Smooth muscle cell (in vitro differentiated cells): ENCODE data around the gene DNAJA3. TPM values are rescaled to one million over a fixed set of nuclear protein-coding genes. Genes with fewer than 3 reads are reported as not detected.

Experiments
- DNase-seq: peaks from one replicate; lab custom pipeline; 2025; ENCODE audit not compliant: unreplicated experiment; lab: John Stamatoyannopoulos, UW
- H2AFZ ChIP-seq: fragments of 200-600 bp; sonication (generic); 2 replicates; pipeline ENCODE4 v1.6.0; 2016; ENCODE audit warnings: antibody characterized with exemption, low read depth, mild to moderate bottlenecking
- H3F3A ChIP-seq: fragments of 200-600 bp; sonication (generic); 2 replicates; pipeline ENCODE4 v1.6.0; 2017; ENCODE audit warnings: antibody characterized with exemption, low read depth
- H3K27ac ChIP-seq: fragments of 200-600 bp; sonication (generic); 2 replicates; pipeline ENCODE4 v1.5.1; 2016; ENCODE audit warnings: low read depth, mild to moderate bottlenecking
- H3K27me3 ChIP-seq: fragments of 200-600 bp; sonication (generic); 2 replicates; pipeline ENCODE4 v1.6.1; 2016; ENCODE audit warnings: low read depth, mild to moderate bottlenecking
- H3K36me3 ChIP-seq: fragments of 200-600 bp; sonication (generic); 2 replicates; pipeline ENCODE4 v1.5.1; 2016; ENCODE audit warnings: low read depth
- H3K4me1 ChIP-seq: fragments of 200-600 bp; sonication (generic); 2 replicates; pipeline ENCODE4 v1.5.1; 2016; ENCODE audit warnings: low read depth
- H3K4me2 ChIP-seq: fragments of 200-600 bp; sonication (generic); 2 replicates; pipeline ENCODE4 v1.6.0; 2016; ENCODE audit warnings: mild to moderate bottlenecking
- H3K4me3 ChIP-seq: fragments of 200-600 bp; sonication (generic); 2 replicates; pipeline ENCODE4 v1.5.1; 2016; ENCODE audit warnings: mild to moderate bottlenecking
- H3K79me2 ChIP-seq: fragments of 200-600 bp; sonication (generic); 2 replicates; pipeline ENCODE4 v1.6.0; 2016; ENCODE audit warnings: low read depth, mild to moderate bottlenecking
- H3K9ac ChIP-seq: fragments of 200-600 bp; sonication (generic); 2 replicates; pipeline ENCODE4 v1.6.0; 2016; ENCODE audit warnings: low read depth
- H3K9me3 ChIP-seq: fragments of 200-600 bp; sonication (generic); replicated peaks from 2 replicates; pipeline ENCODE4 v1.5.1; 2016; ENCODE audit warnings: low read depth
- H4K20me1 ChIP-seq: fragments of 200-600 bp; sonication (generic); 2 replicates; pipeline ENCODE4 v1.6.0; 2016; ENCODE audit warnings: low read depth
- WGBS: methylation state at CpG from one replicate; pipeline ENCODE4 v1.1.7; 2016; ENCODE audit warnings: low lambda C conversion rate; 5-methylcytosine and 5-hydroxymethylcytosine counted together
- polyA plus RNA-seq: library from polyadenylated mRNA; unstranded; fragments of >200 nt; fragmentation: Nextera tagmentation; extraction: Ambion mirVana; gene quantifications from 2 replicates; pipeline ENCODE4 v1.2.1, GENCODE V29; 2016
- total RNA-seq: library from RNA; depleted of rRNA; stranded (reverse); fragments of >200 nt; gene quantifications from 2 replicates; pipeline ENCODE4 v1.2.3, GENCODE V29; 2014
- TF ChIP-seq, protein P1 (sequence below): fragments of 200-600 bp; sonication (generic); IDR thresholded peaks from 2 replicates; pipeline ENCODE4 v1.5.1; 2017; ENCODE audit warnings: borderline replicate concordance, mild to moderate bottlenecking, antibody characterized with exemption; ENCODE audit not compliant: insufficient read depth, poor library complexity, severe bottlenecking

The DNAJA3 gene
- total and polyA plus RNA-seq, 2 experiments from 2014 or later: 42.6 to 42.7 TPM

DNA sequence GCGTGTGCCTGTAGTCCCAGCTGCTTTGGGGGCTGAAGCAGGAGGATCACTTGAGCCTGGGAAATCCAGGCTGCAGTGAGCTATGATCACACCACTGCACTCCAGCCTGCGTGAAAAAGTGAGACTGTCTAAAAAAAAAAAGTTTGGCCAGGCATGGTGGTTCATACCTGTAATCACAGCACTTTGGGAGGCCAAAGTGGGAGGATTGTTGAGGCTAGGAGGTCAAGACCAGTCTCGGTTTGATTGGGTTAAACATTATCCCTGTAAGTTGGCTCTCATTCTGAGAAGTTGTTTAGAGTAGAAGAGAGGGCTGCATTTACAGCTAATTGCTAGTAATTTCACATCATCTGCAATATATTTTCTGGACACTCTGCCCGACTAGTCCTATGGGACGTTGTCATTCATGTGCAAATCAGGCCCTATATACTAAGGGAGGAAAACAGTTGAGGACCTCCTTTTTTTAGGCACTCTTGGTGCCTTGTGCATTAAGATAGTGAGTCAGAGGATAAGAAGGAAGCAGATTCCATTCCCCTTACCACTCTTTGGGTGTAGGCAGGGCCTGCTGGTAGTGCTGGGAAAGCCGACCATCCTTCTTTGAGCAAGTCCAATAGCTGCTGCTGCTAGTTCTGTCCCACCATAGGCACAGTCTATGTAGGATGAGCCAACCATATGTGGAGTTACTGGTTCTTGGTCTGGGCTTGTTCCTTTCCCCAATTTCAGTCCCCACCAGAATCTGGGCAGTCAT is 69.2 kb downstream of the DNAJA3 start:
- Histone ChIP-seq H3K4me1 (no peaks in the 10 kb centered on the region), H3K4me2 (peak overlapping the region; percentile 48), H3K4me3 (no peak overlapping the region), H3K9me3 (no peaks in the 10 kb centered on the region), H3K79me2 (peaks cover 30% of the 10 kb centered on the region), H3K27me3 (no peaks in the 10 kb centered on the region), H2AFZ (no peak overlapping the region), H4K20me1 (peaks cover 95% of the 10 kb centered on the region), H3K9ac (no peak overlapping the region), H3K27ac (peak overlapping the region; percentile 63), H3K36me3 (no peaks in the 10 kb centered on the region), H3F3A (peaks cover 17% of the 10 kb centered on the region)
- 62% methylated on average over 6 of the region's 6 CpGs for WGBS
- TF ChIP-seq, protein P1, sequence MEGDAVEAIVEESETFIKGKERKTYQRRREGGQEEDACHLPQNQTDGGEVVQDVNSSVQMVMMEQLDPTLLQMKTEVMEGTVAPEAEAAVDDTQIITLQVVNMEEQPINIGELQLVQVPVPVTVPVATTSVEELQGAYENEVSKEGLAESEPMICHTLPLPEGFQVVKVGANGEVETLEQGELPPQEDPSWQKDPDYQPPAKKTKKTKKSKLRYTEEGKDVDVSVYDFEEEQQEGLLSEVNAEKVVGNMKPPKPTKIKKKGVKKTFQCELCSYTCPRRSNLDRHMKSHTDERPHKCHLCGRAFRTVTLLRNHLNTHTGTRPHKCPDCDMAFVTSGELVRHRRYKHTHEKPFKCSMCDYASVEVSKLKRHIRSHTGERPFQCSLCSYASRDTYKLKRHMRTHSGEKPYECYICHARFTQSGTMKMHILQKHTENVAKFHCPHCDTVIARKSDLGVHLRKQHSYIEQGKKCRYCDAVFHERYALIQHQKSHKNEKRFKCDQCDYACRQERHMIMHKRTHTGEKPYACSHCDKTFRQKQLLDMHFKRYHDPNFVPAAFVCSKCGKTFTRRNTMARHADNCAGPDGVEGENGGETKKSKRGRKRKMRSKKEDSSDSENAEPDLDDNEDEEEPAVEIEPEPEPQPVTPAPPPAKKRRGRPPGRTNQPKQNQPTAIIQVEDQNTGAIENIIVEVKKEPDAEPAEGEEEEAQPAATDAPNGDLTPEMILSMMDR: no peak
- DNase-seq: no peak

DNA sequence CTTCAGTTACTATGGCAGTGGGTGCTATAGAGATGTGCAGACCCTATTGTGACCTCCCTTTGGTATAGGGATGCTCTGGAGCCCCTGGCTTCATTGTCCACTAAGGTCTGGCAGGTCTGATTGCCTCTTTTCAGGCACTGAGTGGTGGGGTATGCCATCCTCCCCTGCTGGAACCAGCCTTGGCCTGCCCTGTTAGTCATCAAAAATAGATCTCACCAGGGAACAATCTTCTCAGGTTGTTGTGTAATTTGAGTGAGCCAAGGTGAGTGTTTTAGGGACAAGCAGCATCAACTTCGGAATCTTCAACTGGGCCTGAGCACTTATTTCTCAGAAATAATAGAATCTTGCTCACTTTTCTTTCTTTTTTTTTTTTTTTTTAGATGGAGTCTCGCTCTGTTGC is 70.1 kb downstream of the DNAJA3 start:
- Histone ChIP-seq H3K9me3 (no peaks in the 10 kb centered on the region), H2AFZ (no peak overlapping the region), H3K4me1 (peaks cover 4% of the 10 kb centered on the region), H3F3A (peaks cover 17% of the 10 kb centered on the region), H3K4me3 (no peak overlapping the region), H3K9ac (no peak overlapping the region), H4K20me1 (peaks cover 95% of the 10 kb centered on the region), H3K27ac (peak overlapping the region; percentile 63), H3K27me3 (no peaks in the 10 kb centered on the region), H3K36me3 (no peaks in the 10 kb centered on the region), H3K79me2 (peaks cover 27% of the 10 kb centered on the region), H3K4me2 (peak overlapping the region; percentile 48)
- DNase-seq: no peak
- WGBS: 93% methylated on average over 2 of the region's 2 CpGs
- TF ChIP-seq, protein P1: no peak

DNA sequence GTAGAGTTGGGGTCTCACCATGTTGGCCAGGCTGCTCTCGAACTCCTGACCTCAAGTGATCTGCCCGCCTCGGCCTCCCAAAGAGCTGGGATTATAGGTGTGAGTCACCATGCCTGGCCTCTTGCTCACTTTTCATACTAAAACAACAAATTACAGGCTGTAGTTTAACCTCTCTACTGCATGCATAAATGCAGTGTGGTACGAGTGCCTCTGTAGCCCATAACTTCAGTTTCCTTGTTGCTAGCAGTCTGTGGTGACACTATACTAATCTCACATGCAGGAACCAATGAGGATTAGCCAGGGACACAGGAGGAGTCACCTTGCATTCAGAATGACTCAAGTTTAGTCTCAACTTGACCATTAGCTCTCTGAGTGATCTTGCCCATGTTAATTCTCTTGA is 70.6 kb downstream of the DNAJA3 start:
- no peak for DNase-seq
- H3K4me3 ChIP-seq: no peak overlapping the region
- H3K79me2 ChIP-seq: peaks cover 25% of the 10 kb centered on the region

More for the DNA sequence above, 70.6 kb downstream of the DNAJA3 start:
- 38% methylated on average over 4 of the region's 4 CpGs for WGBS
- Histone ChIP-seq H4K20me1 (peaks cover 95% of the 10 kb centered on the region), H2AFZ (no peak overlapping the region), H3K4me2 (no peak overlapping the region), H3K4me1 (peaks cover 9% of the 10 kb centered on the region), H3F3A (peaks cover 17% of the 10 kb centered on the region), H3K36me3 (no peaks in the 10 kb centered on the region), H3K27me3 (no peaks in the 10 kb centered on the region), H3K9ac (no peak overlapping the region), H3K9me3 (no peaks in the 10 kb centered on the region), H3K27ac (peak overlapping the region; percentile 63)
- TF ChIP-seq, protein P1: no peak
